ENCODE measurements around the gene GJA8. TPM values are rescaled to one million over a fixed set of nuclear protein-coding genes. Genes with fewer than 3 reads are reported as not detected.

Gene GJA8
- total RNA-seq, 1 donor from 2014 or later = not detected

DNA sequence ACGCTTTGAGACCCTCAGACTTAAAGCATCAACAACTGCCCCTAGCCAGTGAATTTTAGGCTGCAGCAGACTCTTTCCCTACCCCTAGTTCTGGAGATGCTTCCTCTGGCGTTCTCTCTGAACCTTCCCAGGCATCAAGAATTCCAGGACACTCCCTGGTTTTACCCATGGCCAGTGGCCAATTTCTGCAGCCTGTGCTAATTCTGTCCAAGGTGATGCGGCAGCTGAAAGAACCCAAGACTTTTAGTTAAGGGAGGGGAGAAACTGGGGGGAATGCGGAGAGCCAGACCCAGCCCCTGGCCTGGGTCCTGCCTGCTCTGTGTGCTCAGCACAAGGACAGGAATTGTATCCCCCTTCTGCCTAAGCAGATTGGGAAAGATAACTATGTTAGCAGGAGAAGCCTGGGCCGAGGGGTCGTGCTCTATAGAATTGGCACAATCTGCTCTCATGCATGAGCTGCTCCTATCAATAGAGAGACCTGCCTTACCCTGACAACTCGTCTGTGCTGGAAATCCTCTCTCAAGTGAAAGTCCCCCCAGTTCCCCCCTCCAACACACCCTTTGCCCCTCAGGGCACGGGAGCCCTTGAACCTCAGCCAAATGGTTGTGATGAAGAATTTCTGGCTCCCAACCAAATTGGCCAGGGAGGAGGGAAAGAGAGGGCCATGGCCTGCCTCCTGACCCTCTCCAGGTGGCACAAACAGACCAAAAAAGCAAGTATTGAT is 5.4 kb upstream of the GJA8 start:
- H3K4me3 ChIP-seq (ENCODE audit: low read depth, low read length) = no peak overlapping the region
- no peaks in the 10 kb centered on the region for H3K27me3 ChIP-seq (ENCODE audit: control insufficient read depth, insufficient read depth, low read length)
- H3K36me3 ChIP-seq (ENCODE audit: control insufficient read depth, insufficient read depth, low read length) = no peaks in the 10 kb centered on the region
- FAIRE-seq (no peak), DNase-seq (ENCODE audit: low read depth) (no peak)
- TF ChIP-seq, protein P1, sequence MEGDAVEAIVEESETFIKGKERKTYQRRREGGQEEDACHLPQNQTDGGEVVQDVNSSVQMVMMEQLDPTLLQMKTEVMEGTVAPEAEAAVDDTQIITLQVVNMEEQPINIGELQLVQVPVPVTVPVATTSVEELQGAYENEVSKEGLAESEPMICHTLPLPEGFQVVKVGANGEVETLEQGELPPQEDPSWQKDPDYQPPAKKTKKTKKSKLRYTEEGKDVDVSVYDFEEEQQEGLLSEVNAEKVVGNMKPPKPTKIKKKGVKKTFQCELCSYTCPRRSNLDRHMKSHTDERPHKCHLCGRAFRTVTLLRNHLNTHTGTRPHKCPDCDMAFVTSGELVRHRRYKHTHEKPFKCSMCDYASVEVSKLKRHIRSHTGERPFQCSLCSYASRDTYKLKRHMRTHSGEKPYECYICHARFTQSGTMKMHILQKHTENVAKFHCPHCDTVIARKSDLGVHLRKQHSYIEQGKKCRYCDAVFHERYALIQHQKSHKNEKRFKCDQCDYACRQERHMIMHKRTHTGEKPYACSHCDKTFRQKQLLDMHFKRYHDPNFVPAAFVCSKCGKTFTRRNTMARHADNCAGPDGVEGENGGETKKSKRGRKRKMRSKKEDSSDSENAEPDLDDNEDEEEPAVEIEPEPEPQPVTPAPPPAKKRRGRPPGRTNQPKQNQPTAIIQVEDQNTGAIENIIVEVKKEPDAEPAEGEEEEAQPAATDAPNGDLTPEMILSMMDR (IDR thresholded peaks at IDR 0.05; ENCODE audit: insufficient read depth, low read length, severe bottlenecking) = no peak

DNA sequence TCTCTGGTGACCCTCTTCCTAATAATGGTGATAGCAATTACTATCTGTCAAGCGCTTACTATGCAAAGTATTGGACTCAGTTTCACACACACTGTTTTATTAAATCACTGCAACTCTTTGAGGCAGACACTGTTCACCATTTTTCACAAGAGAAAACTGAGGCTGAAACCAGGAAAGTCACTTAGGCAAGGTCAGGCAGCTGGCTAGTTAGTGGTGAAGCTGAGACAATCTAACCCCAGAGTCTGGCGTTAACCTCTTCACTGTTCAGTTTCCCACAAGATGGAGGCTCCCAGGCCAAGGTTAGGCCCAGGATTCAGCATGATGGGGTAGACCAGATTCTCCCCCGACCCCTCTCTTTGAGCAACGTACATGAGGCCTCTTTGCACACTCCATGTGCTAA is 4.8 kb upstream of the GJA8 start:
- H3K4me3 ChIP-seq (ENCODE audit: low read depth, low read length) = no peak overlapping the region
- DNase-seq (ENCODE audit: low read depth) = no peak
- no peak for FAIRE-seq
- no peaks in the 10 kb centered on the region for H3K27me3 ChIP-seq (ENCODE audit: control insufficient read depth, insufficient read depth, low read length)
- TF ChIP-seq, protein P1 (IDR thresholded peaks at IDR 0.05; ENCODE audit: insufficient read depth, low read length, severe bottlenecking) = no peak
- no peaks in the 10 kb centered on the region for H3K36me3 ChIP-seq (ENCODE audit: control insufficient read depth, insufficient read depth, low read length)

DNA sequence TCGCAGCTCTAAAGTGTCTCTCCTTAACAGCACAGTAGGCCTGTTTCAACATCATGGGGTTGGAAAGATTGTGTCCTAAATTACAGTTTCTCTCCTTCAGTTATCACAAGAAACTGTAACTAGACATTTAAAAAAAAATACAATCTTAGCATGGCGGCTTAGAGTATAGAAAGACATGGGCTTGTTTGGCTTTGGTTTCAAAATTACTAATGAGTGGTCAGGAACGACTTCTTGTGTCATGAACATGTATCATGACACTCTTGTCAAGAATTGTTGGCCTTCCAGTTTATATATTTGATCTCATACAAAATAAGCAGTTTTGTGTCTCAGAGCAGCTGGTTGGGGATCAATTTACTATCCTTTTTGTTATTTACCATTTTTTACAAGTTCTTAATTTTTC is 2.1 kb downstream of the GJA8 start:
- FAIRE-seq = no peak
- H3K27me3 ChIP-seq (ENCODE audit: control insufficient read depth, insufficient read depth, low read length) = no peaks in the 10 kb centered on the region
- TF ChIP-seq, protein P1 (IDR thresholded peaks at IDR 0.05; ENCODE audit: insufficient read depth, low read length, severe bottlenecking) = no peak
- no peaks in the 10 kb centered on the region for H3K36me3 ChIP-seq (ENCODE audit: control insufficient read depth, insufficient read depth, low read length)
- DNase-seq (ENCODE audit: low read depth) = no peak
- no peak overlapping the region for H3K4me3 ChIP-seq (ENCODE audit: low read depth, low read length)

DNA sequence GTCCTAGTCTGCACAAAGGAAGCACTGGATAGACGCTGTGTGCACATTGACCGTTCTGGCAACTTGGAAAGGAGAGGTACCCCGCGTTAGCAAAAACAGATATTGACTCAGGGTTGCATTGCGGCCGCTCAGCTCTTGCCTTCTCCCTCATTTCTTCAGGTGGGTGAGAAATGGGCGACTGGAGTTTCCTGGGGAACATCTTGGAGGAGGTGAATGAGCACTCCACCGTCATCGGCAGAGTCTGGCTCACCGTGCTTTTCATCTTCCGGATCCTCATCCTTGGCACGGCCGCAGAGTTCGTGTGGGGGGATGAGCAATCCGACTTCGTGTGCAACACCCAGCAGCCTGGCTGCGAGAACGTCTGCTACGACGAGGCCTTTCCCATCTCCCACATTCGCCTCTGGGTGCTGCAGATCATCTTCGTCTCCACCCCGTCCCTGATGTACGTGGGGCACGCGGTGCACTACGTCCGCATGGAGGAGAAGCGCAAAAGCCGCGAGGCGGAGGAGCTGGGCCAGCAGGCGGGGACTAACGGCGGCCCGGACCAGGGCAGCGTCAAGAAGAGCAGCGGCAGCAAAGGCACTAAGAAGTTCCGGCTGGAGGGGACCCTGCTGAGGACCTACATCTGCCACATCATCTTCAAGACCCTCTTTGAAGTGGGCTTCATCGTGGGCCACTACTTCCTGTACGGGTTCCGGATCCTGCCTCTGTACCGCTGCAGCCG is 5.4 kb downstream of the GJA8 start:
- no peaks in the 10 kb centered on the region for H3K27me3 ChIP-seq (ENCODE audit: control insufficient read depth, insufficient read depth, low read length)
- H3K36me3 ChIP-seq (ENCODE audit: control insufficient read depth, insufficient read depth, low read length) = no peaks in the 10 kb centered on the region
- TF ChIP-seq, protein P1 (IDR thresholded peaks at IDR 0.05; ENCODE audit: insufficient read depth, low read length, severe bottlenecking) = no peak
- DNase-seq (ENCODE audit: low read depth) (no peak), FAIRE-seq (no peak)
- H3K4me3 ChIP-seq (ENCODE audit: low read depth, low read length) = no peak overlapping the region

DNA sequence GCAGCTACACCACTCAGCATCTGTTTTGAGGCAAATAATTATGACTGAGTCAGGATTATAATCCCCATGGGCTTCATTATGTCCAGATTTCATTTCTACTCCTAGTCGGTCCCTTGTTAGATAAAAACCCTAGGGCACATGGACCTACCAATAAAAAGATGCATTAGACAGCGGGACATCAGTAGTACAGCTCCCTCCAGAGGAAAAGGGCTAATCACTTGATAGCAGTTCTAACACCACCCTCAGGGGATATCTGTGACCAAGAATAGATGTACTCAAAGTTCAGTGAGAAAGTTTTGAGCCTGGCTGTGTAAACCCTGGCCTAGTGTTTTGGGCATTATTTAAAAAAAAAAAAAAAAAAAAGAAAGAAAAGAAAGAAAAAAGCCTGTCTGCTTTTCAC is 10.0 kb downstream of the GJA8 start:
- TF ChIP-seq, protein P1 (IDR thresholded peaks at IDR 0.05; ENCODE audit: insufficient read depth, low read length, severe bottlenecking) = no peak
- Histone ChIP-seq H3K4me3 (ENCODE audit: low read depth, low read length) (no peak overlapping the region), H3K27me3 (ENCODE audit: control insufficient read depth, insufficient read depth, low read length) (no peaks in the 10 kb centered on the region), H3K36me3 (ENCODE audit: control insufficient read depth, insufficient read depth, low read length) (no peaks in the 10 kb centered on the region)
- DNase-seq (ENCODE audit: low read depth) (no peak), FAIRE-seq (no peak)

All from bronchial epithelial cell (primary cell).